DMS153 (cell line): ENCODE data around the gene MN1.
A peak's percentile ranks its signal among the peaks of the same experiment; 100 is the strongest.

Source experiments
- DNase-seq: peaks from one replicate; lab custom pipeline; 2025; lab: John Stamatoyannopoulos, UW

The MN1 gene

DNA sequence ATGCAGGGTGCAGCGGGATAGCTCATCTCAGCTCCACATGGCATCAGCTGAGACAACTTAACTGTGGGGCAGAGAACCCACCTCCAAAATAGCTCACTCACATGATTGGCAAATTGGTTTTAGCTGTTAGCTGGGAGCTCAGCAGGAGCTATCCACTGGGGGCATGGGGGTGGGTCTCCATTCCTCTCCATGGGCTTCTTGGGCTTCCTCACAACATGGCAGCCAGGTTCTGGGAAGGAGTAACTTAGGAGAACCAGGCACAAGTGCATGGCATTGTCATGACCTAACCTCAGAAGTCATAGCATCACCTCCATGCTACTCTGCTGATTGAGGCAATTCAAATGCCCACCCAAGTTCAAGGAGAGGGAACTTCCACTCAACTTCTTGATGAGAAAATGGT, 85.5 kb downstream of the MN1 start:
- no peak for DNase-seq

- DNase-seq: peak; percentile 30
Measured at GRCh38 chr22:27715106-27715505, 86.5 kb downstream of the MN1 start.

DNA sequence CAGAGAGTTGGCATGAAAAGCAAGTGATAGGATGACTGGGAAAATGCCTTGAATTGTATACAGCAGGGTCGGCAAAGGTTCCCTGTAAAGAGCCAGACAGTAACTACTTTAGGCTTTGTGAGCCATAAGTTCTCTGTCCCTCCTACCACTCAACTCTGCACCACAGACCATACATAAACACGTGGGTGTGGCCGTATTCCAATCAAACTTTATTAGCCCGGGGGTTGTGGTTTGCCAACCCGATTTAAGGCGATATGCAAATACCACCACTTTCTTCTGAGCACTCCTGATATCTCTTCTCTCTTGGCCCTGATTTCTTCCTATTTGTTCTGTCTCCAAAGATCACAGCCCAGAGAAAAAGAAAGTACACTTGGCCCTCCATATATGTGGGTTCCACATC, 87.5 kb downstream of the MN1 start:
- DNase-seq: no peak

- no peak for DNase-seq
Measured at GRCh38 chr22:27713461-27713860, 88.1 kb downstream of the MN1 start.

- no peak for DNase-seq
Measured at GRCh38 chr22:27711756-27712155, 89.8 kb downstream of the MN1 start.

- DNase-seq: no peak
Measured at GRCh38 chr22:27711012-27711411, 90.5 kb downstream of the MN1 start.

DNA sequence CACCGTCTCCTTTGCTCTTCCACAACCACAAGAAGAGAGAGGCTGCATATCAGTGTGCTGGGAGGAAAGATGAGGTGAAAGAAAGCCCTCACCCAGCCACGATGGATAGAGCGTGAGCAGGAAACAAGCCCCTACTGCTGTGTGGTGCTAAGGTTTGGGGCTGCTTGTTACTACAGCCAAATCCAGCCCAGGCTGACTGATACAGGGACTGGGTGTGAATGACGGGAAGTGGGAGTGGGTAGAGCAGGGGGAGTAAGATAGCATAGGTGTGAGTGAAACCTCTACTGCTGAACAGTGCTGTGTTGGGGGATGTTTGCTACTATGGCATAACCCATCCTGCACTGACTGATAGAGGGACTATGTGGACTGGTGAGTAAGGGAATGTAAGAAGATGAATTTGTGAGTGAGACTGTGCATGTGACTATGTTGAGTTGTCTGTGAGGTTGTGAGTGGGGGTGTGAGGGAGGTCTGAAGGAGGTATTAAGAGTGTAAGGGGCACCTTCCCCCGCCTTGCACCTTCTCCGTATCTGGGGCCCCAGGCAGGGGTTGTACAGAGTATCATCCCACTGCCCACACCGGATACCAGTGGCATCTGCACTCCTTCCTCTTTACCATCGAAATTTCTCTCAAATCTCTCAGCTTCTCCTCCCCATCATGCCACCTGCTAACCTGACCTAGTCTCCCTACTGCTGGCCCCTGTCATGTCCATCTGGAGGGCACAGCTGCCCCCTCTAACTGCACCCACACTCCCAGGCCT, 91.5 kb downstream of the MN1 start:
- DNase-seq: no peak

GRCh38 chr22:27706489-27706888, 95.1 kb downstream of the MN1 start:
- no peak for DNase-seq

- DNase-seq: no peak
Measured at GRCh38 chr22:27705408-27706080, 96.0 kb downstream of the MN1 start.

- DNase-seq: no peak
Measured at GRCh38 chr22:27704581-27704980, 97.0 kb downstream of the MN1 start.

DNA sequence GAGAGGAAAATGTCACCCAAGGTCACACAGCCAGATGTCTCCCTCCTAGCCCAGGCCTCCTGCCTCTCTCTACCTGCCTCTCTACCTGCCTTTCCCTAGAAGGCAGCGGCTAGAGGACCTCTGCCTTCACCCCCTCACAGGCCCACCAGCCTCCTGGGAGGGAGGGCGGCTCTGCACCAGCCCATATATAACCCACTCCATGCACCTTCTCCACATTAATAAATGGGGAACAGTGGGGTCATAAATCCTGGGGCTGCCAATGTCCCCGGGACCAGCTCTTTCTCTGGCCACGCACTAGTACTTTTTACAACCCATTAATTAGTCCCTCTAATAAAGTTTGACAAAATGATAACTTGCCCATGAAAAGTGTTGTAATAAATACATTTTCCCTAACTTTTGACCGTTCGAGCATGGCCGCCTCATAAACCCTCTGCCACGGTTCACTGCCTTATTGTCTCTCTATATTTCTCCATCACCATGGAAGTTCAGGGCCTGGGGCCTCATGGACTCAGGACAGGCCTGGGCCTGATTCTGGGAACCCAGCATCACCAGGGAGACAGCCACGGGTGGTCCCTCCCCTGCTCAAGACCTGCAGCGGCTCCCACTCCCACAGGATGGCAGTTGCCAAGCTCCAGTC, 102.1 kb downstream of the MN1 start:
- no peak for DNase-seq

GRCh38 chr22:27698813-27699212, 102.7 kb downstream of the MN1 start:
- DNase-seq: no peak
